Cardiac ventricle fibroblast (primary cell): Measurements from ENCODE around the gene PRAMEF25. TPM values are rescaled to one million over a fixed set of nuclear protein-coding genes. Genes with fewer than 3 reads are reported as not detected.

ENCODE experiments used
- total RNA-seq: library from RNA; depleted of rRNA; stranded (reverse); fragments of >200 nt; gene quantifications from 2 replicates; pipeline ENCODE4 v1.2.3, GENCODE V29; 2015

PRAMEF25 gene
- total RNA-seq: not detected in 2 replicates

GRCh38 chr1:13070474-13070873 lies at the start of gene PRAMEF25:
PRAMEF25 (plus strand) TSS chr1:13070774; CDS start chr1:13073694, 2,920 bp downstream.

GRCh38 chr1:13056475-13056874 lies 14.1 kb upstream of the PRAMEF25 start, which contains the start of gene PRAMEF27:
PRAMEF27 (minus strand) TSS chr1:13056575; CDS start chr1:13053659, 2,916 bp downstream.

GRCh38 chr1:13116754-13117153 lies 46.2 kb downstream of the PRAMEF25 start, which contains the start of gene HNRNPCL2:
HNRNPCL2 (minus strand) TSS chr1:13116854; CDS start chr1:13116400, 454 bp downstream.

Other genes starting within 250 kb of the PRAMEF25 start
- not detected in 2 replicates for gene PRAMEF11, start 239.4 kb upstream of the PRAMEF25 start, total RNA-seq
- not detected in 2 replicates for gene HNRNPCL1, start 222.1 kb upstream of the PRAMEF25 start, total RNA-seq
- gene PRAMEF2, start 213.7 kb upstream of the PRAMEF25 start, total RNA-seq: not detected in 2 replicates
- gene PRAMEF4, start 184.6 kb upstream of the PRAMEF25 start, total RNA-seq: not detected in 2 replicates
- gene PRAMEF10, start 172.5 kb upstream of the PRAMEF25 start, total RNA-seq: not detected in 2 replicates
- not detected in 2 replicates for gene PRAMEF7, start 154.2 kb upstream of the PRAMEF25 start, total RNA-seq
- not detected in 2 replicates for gene PRAMEF6, start 123.2 kb upstream of the PRAMEF25 start, total RNA-seq
- gene PRAMEF27, start 14.2 kb upstream of the PRAMEF25 start, total RNA-seq: not detected in 2 replicates
- not detected in 2 replicates for gene HNRNPCL3, start 10.0 kb upstream of the PRAMEF25 start, total RNA-seq
- gene HNRNPCL2, start 46.1 kb downstream of the PRAMEF25 start, total RNA-seq: not detected in 2 replicates
- gene PRAMEF26, start 85.2 kb downstream of the PRAMEF25 start, total RNA-seq: not detected in 2 replicates
- not detected in 2 replicates for gene HNRNPCL4, start 94.9 kb downstream of the PRAMEF25 start, total RNA-seq
- not detected in 2 replicates for gene PRAMEF9, start 101.1 kb downstream of the PRAMEF25 start, total RNA-seq
- gene PRAMEF13, start 130.6 kb downstream of the PRAMEF25 start, total RNA-seq: not detected in 2 replicates
- not detected in 2 replicates for gene PRAMEF18, start 155.4 kb downstream of the PRAMEF25 start, total RNA-seq
- gene PRAMEF5, start 183.4 kb downstream of the PRAMEF25 start, total RNA-seq: not detected in 2 replicates
- gene PRAMEF8, start 214.4 kb downstream of the PRAMEF25 start, total RNA-seq: not detected in 2 replicates
- gene PRAMEF33, start 232.8 kb downstream of the PRAMEF25 start, total RNA-seq: not detected in 2 replicates
- not detected in 2 replicates for gene PRAMEF15, start 244.8 kb downstream of the PRAMEF25 start, total RNA-seq